Measurements from ENCODE around the gene GEMIN5. TPM values are rescaled to one million over a fixed set of nuclear protein-coding genes. Genes with fewer than 3 reads are reported as not detected.

GEMIN5 gene
- total RNA-seq, 1 donor from 2014 or later, result 35.3 TPM

DNA sequence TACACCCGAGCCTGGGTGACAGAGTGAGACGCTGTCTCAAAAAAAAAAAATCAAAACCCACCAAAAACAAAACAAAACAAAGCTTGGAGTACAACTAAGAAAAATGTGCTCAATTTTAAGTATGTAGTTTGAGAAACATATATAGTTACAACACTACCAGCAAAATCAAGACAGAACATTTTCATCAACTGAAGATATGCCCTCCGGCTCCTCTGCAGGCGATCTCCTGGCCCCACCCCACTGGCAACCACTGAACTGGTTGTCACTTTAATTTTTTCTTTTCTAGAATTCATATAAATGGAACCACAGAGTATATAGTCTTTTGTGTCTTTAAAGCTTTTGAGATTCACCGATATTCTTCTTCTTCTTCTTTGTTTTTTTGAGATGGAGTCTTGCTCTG lies 44.6 kb downstream of the GEMIN5 start:
- Mint-ChIP-seq H3K27ac (ENCODE audit: unreplicated experiment) (no peak overlapping the region), H3K27me3 (ENCODE audit: low read depth) (no peaks in the 10 kb centered on the region), H3K4me1 (no peaks in the 10 kb centered on the region), H3K9me3 (no peaks in the 10 kb centered on the region), H3K4me3 (no peak overlapping the region), H3K36me3 (ENCODE audit: low read depth) (peaks cover 16% of the 10 kb centered on the region)
- TF ChIP-seq, protein P1, sequence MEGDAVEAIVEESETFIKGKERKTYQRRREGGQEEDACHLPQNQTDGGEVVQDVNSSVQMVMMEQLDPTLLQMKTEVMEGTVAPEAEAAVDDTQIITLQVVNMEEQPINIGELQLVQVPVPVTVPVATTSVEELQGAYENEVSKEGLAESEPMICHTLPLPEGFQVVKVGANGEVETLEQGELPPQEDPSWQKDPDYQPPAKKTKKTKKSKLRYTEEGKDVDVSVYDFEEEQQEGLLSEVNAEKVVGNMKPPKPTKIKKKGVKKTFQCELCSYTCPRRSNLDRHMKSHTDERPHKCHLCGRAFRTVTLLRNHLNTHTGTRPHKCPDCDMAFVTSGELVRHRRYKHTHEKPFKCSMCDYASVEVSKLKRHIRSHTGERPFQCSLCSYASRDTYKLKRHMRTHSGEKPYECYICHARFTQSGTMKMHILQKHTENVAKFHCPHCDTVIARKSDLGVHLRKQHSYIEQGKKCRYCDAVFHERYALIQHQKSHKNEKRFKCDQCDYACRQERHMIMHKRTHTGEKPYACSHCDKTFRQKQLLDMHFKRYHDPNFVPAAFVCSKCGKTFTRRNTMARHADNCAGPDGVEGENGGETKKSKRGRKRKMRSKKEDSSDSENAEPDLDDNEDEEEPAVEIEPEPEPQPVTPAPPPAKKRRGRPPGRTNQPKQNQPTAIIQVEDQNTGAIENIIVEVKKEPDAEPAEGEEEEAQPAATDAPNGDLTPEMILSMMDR (conservative IDR thresholded peaks at IDR 0.05), result no peak
- no peak for DNase-seq (ENCODE audit: low read depth, low spot score)

DNA sequence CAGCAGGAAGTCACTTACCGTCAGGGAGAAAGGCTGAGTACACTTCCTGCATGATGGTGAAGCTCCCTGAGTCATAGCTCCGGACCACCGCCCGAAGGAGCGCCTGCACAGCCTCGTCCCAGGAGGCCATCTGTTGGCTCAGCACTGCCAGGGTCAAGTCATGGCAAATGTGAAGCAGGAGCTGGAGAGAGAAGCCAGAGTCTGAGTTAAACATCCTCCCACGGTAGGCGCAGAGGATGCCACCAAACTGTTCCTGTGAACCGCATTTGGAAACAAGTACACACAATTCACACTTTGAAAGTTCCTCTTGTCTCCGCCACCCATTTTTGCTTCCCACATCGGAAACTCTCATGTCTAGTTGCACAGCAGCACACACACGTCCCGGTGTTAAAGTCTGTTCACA lies 45.6 kb downstream of the GEMIN5 start:
- Mint-ChIP-seq H3K4me3 (no peak overlapping the region), H3K9me3 (no peaks in the 10 kb centered on the region), H3K27me3 (ENCODE audit: low read depth) (no peaks in the 10 kb centered on the region), H3K36me3 (ENCODE audit: low read depth) (peaks cover 24% of the 10 kb centered on the region), H3K4me1 (no peaks in the 10 kb centered on the region), H3K27ac (ENCODE audit: unreplicated experiment) (no peak overlapping the region)
- TF ChIP-seq, protein P1 (conservative IDR thresholded peaks at IDR 0.05), result no peak
- DNase-seq (ENCODE audit: low read depth, low spot score), result no peak

DNA sequence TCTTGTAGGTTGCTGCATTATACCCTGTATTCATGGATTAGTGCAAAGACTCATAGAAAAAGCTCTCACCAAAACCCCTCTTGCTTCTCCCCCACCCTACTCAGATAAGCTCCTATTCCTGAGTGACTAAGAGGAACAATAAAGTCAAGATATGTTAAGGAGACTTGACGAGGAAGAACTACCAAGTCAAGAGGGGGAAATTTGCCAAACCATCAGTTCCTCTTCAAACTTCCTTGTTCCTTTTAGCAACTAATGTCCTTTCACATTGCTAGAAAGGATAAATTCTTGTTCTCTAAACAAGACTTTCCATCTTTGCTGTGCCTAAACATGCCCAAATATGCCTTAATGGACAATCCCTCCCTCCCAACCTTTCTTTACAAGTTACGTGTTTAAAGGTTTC lies 52.6 kb downstream of the GEMIN5 start:
- no peaks in the 10 kb centered on the region for H3K4me1 Mint-ChIP-seq
- H3K27ac Mint-ChIP-seq (ENCODE audit: unreplicated experiment), result no peak overlapping the region
- peaks cover 68% of the 10 kb centered on the region for H3K36me3 Mint-ChIP-seq (ENCODE audit: low read depth)

DNA sequence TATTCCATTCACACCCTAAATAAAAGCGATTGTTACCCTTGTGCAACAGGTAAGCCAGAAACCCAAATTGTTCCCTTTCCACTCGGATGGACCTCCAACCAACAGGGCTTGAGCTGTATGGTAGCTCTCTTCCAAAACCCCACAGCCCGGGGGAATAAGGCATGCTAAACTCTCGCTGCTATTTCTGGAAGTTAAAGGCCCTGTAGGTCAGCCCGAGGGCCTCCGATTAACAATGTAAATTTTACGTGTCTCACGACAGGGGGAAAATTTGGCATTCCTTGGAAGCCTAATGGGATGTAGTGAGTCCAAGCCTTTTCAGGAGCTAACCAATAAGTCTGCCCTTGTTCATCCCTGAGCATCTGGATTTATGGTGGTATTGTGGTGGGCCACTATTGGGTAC lies 53.6 kb downstream of the GEMIN5 start:
- Mint-ChIP-seq H3K27ac (ENCODE audit: unreplicated experiment) (no peak overlapping the region), H3K4me1 (no peaks in the 10 kb centered on the region), H3K36me3 (ENCODE audit: low read depth) (peaks cover 71% of the 10 kb centered on the region), H3K4me3 (no peak overlapping the region), H3K9me3 (peaks cover 9% of the 10 kb centered on the region), H3K27me3 (ENCODE audit: low read depth) (no peaks in the 10 kb centered on the region)
- DNase-seq (ENCODE audit: low read depth, low spot score), result no peak
- TF ChIP-seq, protein P1 (conservative IDR thresholded peaks at IDR 0.05), result no peak

More for the DNA sequence above, 52.6 kb downstream of the GEMIN5 start:
- TF ChIP-seq, protein P1 (conservative IDR thresholded peaks at IDR 0.05), result no peak
- Mint-ChIP-seq H3K4me3 (no peak overlapping the region), H3K9me3 (peaks cover 5% of the 10 kb centered on the region), H3K27me3 (ENCODE audit: low read depth) (no peaks in the 10 kb centered on the region)
- no peak for DNase-seq (ENCODE audit: low read depth, low spot score)

DNA sequence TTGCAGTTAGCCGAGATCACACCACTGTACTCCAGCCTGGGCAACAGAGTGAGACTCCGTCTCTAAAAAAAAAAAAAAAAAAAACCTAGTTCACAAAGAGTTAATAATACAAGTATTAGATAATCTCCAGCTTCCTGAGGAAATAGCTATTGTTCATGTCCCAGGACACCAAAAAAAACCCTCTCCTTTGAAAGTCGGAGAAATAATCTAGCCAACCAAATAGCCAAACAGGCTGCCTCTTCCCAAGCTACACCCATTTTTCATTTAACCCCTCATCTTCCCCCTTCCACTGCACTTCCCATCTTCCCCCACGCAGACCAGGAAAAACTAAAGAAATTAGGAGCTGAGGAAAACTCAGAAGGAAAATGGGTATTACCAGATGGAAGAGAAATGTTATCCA lies 56.0 kb downstream of the GEMIN5 start:
- H3K27ac Mint-ChIP-seq (ENCODE audit: unreplicated experiment), result no peak overlapping the region
- no peak overlapping the region for H3K4me3 Mint-ChIP-seq
- DNase-seq (ENCODE audit: low read depth, low spot score), result no peak
- TF ChIP-seq, protein P1 (conservative IDR thresholded peaks at IDR 0.05), result no peak
- H3K4me1 Mint-ChIP-seq, result no peaks in the 10 kb centered on the region
- H3K36me3 Mint-ChIP-seq (ENCODE audit: low read depth), result peaks cover 70% of the 10 kb centered on the region
- H3K9me3 Mint-ChIP-seq, result peaks cover 12% of the 10 kb centered on the region
- H3K27me3 Mint-ChIP-seq (ENCODE audit: low read depth), result no peaks in the 10 kb centered on the region
